ACHN (cell line): ENCODE measurements around the gene SLC8A3.

Source experiments
- DNase-seq: peaks from one replicate; pipeline ENCODE4 v3.0.0-alpha.2; 2015
- in situ Hi-C: cut with HindIII; loops from 2 replicates; pipeline ENCODE4 v1.10.0; 2017; ENCODE audit warnings: low sequenced_read_pairs, low pct_ligation_motif_present, low pct_unique_long_range_greater_than_20kb

SLC8A3 gene

DNA sequence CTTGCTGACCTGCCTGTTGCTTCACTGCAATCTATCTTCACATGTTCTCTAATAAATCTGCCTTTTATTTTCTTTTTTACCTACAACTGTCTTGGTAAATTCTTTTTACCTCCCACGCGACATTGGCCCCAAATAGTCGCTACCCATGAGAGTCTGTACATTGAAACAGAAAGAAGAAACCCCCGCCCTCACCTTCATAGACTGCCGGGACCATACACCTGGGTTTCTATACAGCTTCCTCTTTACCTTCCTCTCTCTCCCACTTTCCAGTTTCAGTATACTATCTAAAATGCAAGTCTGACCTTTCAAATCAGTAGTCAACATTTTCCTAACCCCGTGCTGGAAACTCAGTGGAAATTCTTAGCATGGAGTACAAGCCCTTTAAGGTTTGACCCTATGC, 4.8 kb downstream of the SLC8A3 start:
- no peak for DNase-seq
- in situ Hi-C loops: no loop called here

DNA sequence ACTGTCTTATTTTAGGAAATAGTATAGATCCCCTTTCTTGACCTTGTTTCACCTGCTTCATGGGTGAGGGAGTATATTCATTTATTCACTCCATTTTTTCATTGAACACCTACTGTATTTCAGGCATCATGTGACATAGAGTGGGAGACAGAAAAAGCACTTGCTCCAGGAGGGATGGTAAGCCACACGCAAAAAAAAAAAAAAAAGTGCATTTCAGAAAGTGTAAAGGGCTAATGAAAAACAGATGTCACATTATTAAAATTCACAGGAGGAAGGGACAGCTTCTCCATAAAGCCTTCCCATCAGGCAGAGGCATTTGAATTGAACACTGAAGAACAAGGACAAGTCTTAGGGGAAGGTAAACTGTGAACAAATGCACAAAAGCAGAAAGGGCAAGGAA, 7.5 kb downstream of the SLC8A3 start:
- DNase-seq: no peak
- in situ Hi-C loops: no loop called here

DNA sequence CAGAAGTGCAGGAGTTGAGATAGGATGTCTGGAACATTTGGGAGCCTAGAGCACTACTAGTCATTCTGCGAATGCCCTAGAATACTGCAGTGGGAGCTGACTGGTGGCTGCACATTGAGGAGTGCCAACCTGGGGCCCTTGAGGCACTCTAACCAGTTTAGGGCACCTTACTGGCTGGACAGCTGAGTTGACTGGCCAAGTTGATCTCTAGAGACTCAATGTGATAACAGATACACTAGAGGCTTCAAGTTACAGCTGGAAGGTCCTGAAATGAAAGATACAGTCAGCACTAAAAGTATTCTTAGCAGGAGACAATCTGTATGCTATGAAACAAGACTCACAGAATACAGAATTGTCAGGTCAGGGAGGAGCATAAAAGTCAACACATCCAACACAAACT, 8.0 kb downstream of the SLC8A3 start:
- in situ Hi-C loops: no loop called here
- DNase-seq: no peak

DNA sequence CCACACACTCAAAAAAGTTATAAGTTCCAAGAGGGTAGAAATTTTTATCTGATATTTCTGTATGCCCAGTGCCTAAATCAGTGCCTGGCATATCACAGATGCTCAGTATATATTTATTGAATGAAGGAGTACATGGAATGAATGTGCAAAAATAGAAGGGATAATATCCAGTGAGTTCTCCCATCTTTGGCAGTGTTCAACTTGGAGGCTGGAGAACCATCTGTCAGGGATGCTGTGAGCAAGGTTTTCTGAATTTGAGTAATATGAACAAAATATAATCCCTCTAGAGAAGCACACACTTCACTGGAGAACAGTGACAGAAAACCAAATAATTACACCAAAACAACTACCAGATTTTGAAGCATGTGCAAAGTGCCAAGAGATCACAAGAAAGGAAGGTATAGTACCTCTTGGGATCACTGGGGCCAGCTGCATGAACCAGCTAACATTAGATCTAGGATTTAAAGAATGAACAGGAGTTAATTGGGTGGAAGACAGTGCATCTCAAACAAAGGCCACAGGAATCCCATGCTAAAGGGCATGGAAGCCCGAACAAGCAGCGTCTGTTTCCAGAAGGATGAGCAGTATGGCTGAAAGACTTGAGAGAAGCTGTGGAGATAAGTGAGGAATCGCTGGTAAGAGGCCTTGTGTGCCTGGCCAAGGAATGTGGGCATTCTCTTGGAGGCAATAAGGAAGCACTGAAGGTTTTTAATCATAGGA, 11.5 kb downstream of the SLC8A3 start:
- in situ Hi-C loops: no loop called here

DNA sequence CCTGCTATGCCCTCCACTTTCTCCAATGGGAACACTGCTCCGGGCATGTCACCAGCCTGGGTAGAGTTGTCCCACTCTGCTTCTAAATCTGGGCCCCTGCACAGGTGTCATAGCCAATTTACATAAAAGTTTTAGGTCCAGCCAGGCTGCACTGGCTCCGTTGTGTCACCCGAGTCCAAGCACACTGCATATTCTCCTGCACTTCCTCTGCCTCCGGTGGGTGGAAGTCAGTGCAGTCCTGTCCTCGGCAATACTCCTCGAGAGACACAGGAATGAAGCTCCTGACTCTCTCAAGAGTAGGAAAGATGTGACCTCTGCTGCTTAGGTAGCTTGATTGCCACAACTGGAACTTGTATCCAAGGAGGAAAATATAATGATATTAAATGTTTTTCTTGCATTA, 15.2 kb downstream of the SLC8A3 start:
- in situ Hi-C loops: no loop called here
- DNase-seq: no peak

More for the DNA sequence above, 11.5 kb downstream of the SLC8A3 start:
- no peak for DNase-seq

DNA sequence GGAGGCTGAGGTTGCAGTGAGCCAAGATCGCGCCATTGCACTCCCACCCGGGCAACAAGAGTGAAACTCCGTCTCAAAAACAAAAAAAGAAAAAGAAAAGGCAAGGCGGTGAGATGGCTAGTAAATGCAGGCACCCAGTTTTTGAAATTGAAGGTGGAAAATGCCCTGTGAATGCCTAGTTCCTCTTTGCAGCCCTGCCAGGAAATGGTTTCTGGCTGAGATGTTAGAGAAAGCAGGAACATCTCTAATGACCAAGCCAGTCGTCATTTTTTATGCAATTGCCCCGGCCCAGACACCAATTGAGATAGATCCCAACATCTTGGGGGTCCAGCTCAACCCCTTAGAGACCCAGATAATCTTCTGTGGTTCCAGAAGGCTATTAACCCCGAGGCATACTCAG, 17.0 kb downstream of the SLC8A3 start:
- in situ Hi-C loops: no loop called here
- DNase-seq: no peak

DNA sequence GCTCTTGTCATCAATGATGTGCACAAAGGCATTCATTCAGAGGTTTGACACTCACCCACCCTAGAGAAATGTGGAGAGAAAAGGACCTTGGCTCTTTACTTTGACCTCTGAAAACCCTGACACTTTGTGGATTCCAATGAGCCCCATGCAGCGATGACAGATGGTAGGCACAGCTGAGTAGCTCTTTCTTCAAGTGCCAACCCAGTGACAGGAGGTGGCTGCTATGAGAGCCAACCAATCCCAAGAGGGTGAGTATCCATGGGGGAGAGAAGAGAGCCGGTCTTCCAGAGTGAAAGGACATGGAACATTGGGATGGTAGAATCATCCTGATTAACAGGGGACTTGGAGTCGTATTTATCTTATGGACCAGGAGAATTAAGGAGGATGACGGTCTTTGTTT, 17.8 kb downstream of the SLC8A3 start:
- DNase-seq: no peak
- in situ Hi-C loops: no loop called here

DNA sequence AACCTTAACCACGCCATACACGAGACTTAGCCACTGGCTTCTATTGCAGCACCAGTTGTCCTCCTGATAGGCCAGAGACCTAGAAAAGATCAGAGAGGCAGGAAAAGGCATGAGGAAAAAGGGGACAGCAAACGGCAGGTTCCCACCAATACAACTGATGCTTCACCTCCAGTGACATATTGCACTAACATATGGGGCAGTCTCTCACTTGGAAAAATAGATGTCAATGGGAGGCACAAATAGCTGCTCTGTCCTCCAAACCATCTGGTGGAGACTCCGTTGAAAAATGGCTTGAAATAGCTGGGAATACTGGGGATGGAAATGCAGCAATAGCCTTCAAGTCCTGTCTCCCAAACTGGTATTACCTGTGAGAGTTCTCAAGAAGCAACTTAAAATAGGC, 20.3 kb downstream of the SLC8A3 start:
- no peak for DNase-seq
- in situ Hi-C loops: no loop called here

DNA sequence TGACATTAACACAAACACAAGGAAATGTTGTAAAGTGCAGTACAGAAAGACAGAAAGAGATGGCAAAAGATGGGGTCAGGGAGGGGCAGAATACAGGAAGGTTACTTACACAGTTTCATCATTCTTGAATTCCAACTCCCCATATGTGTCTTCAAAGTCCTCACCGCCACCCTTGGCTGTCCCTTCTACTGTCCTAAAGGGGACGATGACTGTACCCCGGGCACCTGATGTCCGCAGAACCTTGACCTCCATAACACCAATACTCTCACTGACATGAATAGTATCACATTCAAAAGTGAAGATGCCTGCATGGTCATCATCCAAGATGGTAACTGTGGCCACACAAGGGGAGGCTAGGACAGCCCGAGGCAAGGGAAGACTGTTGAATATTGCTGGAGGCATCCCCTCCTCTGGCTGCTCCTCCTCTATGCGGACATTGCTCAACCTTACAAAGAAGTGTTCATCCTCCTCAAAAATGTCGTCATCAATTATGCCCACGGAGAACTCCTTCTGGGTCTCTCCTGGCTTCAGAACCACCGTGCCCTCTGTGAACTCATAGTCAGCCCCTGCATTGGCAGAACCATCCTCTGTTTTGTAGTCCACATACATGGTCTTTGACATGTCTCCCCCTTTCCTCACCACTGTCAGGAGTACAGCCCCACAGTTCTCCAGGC, 22.1 kb downstream of the SLC8A3 start:
- in situ Hi-C loops: no loop called here
- DNase-seq: no peak

DNA sequence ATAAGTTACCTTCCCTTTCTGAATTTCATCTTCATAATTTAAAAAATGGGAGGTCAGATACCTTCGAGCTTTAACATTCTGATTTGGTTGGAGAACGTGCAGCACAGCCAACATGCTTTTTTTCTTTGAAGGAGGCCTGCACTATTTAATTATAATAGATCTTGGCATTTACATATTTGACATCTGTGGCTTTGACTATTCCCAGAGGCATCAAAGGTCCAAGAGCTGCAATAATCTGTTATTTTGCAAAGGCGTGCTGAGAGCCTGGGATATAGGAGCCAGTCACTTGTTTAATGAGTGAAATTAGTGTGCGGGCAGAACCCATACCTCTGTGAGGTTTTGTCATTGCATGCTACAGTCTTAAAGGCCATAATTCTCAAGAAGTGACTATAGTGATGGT, 26.4 kb downstream of the SLC8A3 start:
- DNase-seq: no peak
- in situ Hi-C loops: no loop called here

DNA sequence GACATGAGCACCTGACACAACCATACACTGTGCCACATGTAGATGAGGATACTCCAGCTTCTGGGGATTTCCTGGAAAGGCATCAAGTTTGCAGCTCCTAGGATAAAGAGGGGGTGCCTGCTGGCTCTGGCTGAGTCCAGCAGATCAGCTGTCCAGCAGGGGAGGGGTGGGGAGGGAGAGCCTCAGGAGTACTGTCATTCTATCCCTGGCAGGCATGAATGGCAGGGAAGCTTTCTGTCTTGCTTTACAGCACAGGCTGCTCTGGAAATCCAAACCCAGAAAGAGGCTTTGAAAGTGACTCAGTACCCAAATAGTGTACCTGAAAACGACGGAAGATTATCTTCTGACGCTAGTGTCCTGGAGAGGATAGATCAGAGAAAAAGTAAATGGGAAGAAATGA, 32.2 kb downstream of the SLC8A3 start:
- in situ Hi-C loops: no loop called here
- DNase-seq: no peak

DNA sequence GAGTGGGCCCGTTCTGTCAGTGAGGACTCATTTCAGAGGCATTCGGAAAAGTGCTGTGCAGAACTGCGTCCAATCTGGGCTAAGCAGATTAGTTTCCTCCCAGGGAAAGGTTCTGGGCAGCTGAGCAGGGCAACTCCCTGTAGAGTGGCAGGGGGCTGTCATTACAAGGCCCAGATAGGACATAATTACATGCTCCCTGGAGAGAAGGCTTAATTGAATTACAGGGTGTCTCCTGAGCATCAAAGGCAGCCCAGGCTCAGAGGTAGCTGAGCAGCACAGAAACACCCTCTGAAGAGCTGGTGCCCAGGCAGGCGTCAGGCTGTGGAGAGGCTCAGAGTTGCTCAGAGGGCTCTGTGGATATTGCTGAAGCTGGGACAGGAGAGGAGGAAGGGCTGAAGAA, 36.0 kb downstream of the SLC8A3 start:
- DNase-seq: no peak
- in situ Hi-C loops: no loop called here

DNA sequence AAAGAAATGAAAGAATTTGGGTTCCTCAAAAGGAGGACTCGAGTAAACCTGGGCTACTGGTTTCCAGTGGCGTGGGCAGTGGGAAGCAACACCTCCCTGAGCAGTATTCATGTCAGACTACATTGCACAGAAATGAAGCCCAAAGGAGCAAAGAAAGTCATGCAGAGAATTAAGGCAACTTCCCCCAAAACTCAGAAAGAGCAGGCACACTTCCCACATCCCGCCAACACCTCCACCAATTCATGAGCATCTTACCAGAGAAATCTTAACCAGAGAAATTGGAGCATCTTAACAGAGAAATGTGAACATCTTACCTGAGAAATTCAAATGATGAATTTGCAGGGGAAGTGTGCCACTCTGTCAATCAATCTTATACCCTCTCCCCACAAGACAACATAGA, 36.7 kb downstream of the SLC8A3 start:
- no peak for DNase-seq
- in situ Hi-C loops: no loop called here

DNA sequence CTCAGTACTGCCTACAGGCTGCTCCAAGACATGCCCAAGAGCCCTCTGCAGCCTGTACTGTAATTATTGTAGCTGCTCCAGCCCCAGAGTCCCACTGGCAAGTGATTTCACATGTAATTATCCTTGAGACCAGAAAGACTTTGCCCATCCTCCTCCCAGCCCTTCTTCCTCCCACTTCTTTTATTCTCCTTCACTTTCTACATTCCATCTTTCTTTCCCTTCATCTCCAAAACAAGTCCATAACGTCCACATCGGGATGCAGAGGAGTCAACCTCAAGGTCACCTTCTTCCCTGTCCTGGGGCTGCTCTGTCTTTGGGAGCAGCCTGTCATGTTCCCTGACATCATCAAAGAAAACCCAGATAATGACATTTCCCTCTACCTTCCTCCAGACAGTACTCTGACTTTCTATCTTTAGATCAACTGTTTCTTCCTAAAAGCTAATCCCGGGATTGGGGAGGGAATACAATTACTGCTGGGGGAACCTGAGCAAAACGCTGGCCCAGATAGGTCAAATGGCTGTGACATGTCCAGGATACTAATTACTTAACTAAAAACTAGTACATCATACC, 39.1 kb downstream of the SLC8A3 start:
- no peak for DNase-seq
- in situ Hi-C loops: no loop called here

DNA sequence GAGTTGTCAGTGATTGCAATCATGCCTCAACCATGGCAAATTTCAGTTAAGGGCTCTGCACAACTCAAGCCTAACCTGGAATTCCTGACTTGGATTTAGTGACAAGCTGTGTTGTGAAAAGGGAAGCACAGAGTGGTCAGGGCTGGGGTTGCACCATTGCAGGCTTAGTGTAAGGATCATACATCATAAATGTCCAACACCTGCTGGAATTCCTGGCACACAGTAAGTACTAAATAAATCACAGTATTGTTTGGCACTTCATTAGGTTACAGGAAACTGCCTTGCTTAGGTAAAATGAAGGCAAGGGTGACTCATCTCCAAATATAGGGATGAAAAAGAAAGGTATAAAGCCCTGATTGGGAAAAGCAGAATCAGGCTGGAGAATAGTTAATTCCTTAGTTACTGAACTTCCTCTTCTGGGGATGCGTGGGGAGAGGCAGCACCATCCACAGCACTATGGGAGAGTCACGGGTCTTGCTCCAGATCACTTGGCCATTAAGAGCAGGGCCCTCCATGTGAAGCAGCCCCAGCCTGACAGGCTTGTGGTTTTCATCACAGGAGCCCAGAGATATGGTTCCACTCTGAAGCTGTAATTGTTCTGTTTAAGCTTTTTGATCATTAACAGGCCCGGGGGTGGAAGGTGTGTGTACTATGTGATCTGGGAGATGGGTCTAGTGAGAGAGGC, 39.7 kb downstream of the SLC8A3 start:
- in situ Hi-C loops: no loop called here
- DNase-seq: no peak

DNA sequence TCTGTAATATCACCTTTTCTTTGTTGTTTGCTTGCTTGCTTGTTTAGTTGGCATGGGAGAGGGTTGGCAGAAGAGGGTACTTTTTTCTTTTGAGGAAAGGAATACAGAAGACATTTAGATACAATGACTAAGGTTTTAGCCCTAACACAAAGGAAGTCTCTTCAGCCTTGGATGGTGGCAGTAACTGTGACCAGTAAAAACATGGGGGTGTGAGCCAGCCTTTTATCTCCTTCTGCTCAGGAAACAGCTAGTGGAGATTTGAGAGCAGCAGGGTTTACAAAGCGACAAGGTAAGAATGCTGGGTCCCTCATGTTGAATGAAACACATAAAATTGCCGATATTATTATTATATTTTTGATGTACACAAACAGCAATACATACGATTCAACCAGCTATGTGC, 40.4 kb downstream of the SLC8A3 start:
- in situ Hi-C loops: no loop called here
- DNase-seq: no peak

DNA sequence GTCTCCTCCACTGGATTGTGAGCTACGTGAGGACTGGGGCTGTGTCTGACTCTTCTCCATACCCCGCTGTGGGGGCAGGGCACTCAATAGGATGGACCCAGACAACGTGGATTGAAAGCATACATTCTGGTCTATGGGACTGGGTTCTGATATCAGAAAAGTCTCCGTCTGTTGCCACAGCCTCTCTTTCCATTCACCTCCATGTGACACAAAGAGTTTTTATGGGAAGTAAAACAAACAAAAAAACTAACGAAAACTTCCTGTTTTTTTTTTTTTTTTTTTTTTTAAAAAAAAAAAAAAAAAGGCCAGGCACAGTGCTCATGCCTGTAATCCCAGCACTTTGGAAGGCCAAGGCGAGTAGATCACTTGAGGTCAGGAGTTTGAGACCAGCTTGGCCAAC, 44.7 kb downstream of the SLC8A3 start:
- DNase-seq: no peak
- in situ Hi-C loops: no loop called here

DNA sequence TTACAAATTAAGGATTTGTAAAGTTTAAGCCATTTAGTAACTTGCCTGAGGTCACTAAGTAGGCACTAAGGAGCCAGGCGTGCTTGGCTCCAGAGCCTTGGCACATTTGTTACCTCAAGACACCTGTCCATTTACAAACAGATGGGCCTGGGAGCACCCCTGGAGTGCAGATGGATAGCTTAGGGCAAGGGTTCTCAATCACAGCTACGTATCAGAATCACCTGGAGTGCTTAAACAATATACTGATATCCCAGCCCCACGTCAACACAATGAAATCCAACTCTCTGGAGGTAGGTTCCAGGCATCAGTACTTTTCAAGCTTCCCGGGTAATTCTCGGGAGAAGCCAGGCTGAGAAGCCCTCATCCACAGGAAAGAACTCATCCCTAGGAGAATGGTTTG, 45.4 kb downstream of the SLC8A3 start:
- in situ Hi-C loops: no loop called here
- no peak for DNase-seq

DNA sequence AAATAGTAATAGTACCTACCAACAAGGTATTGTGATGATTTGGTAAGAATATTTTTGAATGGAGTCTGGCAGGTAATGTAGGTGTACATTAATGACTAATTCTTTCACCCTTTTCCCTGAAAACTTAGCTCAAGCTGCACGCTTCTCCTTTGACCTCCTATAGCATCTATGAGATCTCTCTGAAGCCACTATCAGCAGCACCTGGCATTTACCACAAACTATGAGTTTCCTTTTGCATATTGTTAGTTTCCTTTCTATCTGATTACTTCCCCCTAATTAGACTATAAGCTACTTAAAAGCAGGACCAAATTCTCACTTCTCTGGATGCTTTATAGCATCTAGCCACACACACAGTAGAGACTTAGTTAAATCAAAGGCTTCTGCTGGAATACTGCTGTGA, 48.1 kb downstream of the SLC8A3 start:
- DNase-seq: no peak
- in situ Hi-C loops: no loop called here

DNA sequence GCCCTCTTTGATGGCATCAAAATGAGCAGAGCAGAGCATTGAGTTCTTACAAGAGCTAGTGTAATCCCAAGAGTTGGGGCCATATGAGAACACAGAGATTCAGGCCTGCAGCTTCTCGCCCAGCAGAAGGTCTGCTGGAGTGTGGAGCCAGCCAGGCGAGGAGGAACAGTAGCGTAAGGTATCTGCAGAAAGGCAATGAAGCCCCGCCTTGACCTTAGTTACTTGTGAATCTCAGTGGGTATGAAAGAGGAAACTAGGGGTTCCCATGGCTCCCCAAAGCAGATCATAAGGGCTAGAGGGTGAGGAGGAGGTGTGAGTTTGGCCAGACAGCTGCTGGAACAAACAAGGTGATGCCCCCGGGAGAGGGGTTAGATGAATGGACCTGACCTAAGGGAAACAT, 49.4 kb downstream of the SLC8A3 start:
- in situ Hi-C loops: no loop called here
- no peak for DNase-seq
